Measurements from ENCODE around the gene CCDC112.

CCDC112 gene

GRCh38 chr5:115298811-115299210 is 2.4 kb upstream of the CCDC112 start:
- in situ Hi-C loops (cut with HindIII; ENCODE audit: low pct_ligation_motif_present, low sequenced_read_pairs), result no loop called here
- no peaks in the 10 kb centered on the region for H3K27me3 ChIP-seq (replicated peaks)
- TF ChIP-seq, protein P1, sequence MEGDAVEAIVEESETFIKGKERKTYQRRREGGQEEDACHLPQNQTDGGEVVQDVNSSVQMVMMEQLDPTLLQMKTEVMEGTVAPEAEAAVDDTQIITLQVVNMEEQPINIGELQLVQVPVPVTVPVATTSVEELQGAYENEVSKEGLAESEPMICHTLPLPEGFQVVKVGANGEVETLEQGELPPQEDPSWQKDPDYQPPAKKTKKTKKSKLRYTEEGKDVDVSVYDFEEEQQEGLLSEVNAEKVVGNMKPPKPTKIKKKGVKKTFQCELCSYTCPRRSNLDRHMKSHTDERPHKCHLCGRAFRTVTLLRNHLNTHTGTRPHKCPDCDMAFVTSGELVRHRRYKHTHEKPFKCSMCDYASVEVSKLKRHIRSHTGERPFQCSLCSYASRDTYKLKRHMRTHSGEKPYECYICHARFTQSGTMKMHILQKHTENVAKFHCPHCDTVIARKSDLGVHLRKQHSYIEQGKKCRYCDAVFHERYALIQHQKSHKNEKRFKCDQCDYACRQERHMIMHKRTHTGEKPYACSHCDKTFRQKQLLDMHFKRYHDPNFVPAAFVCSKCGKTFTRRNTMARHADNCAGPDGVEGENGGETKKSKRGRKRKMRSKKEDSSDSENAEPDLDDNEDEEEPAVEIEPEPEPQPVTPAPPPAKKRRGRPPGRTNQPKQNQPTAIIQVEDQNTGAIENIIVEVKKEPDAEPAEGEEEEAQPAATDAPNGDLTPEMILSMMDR (IDR thresholded peaks at IDR 0.05; ENCODE audit: low read depth, low read length, missing control alignments), result no peak

GRCh38 chr5:115297031-115297430 is 577 bp upstream of the CCDC112 start:
- Histone ChIP-seq H3K4me3 (ENCODE audit: low read depth, low read length) (peak overlapping the region; percentile 36), H3K27me3 (replicated peaks) (no peaks in the 10 kb centered on the region), H3K36me3 (replicated peaks) (no peaks in the 10 kb centered on the region), H3K27ac (no peak overlapping the region)
- DNase-seq, result no peak
- TF ChIP-seq, protein P1 (IDR thresholded peaks at IDR 0.05; ENCODE audit: low read depth, low read length, missing control alignments), result no peak
- in situ Hi-C loops (cut with HindIII; ENCODE audit: low pct_ligation_motif_present, low sequenced_read_pairs), result no loop called here

More at GRCh38 chr5:115298811-115299210, 2.4 kb upstream of the CCDC112 start:
- Histone ChIP-seq H3K27ac (no peak overlapping the region), H3K4me3 (ENCODE audit: low read depth, low read length) (no peak overlapping the region), H3K36me3 (replicated peaks) (no peaks in the 10 kb centered on the region)
- DNase-seq, result no peak

- DNase-seq, result no peak
- Histone ChIP-seq H3K27ac (peak overlapping the region; percentile 62), H3K4me3 (ENCODE audit: low read depth, low read length) (peak overlapping the region; percentile 67), H3K27me3 (replicated peaks) (no peaks in the 10 kb centered on the region), H3K36me3 (replicated peaks) (no peaks in the 10 kb centered on the region)
- TF ChIP-seq, protein P1 (IDR thresholded peaks at IDR 0.05; ENCODE audit: low read depth, low read length, missing control alignments), result no peak
- in situ Hi-C loops (cut with HindIII; ENCODE audit: low pct_ligation_motif_present, low sequenced_read_pairs), result no loop called here
Measured at GRCh38 chr5:115295777-115296123, 704 bp downstream of the CCDC112 start.

DNA sequence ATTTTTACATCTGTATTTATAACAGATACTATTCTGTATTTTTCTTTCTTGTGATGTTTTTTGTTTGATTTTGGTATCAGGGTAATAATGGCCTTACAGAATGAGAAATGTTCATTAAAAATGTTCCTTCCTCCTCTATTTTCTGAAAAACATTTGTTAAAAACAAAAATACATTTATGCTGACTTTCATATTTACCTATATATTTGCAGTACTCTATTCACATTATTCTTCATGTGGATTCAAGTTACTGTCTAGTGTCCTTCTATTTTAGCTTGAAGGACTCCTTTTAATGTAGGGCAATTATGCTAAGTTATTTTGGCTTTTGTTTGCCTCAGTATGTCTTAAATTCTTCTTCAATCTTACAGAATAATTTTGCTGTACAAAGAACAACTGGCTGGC is 5.1 kb downstream of the CCDC112 start:
- H3K27ac ChIP-seq, result no peak overlapping the region
- in situ Hi-C loops (cut with HindIII; ENCODE audit: low pct_ligation_motif_present, low sequenced_read_pairs), result no loop called here
- H3K27me3 ChIP-seq (replicated peaks), result no peaks in the 10 kb centered on the region
- no peak overlapping the region for H3K4me3 ChIP-seq (ENCODE audit: low read depth, low read length)
- H3K36me3 ChIP-seq (replicated peaks), result no peaks in the 10 kb centered on the region
- no peak for DNase-seq
- TF ChIP-seq, protein P1 (IDR thresholded peaks at IDR 0.05; ENCODE audit: low read depth, low read length, missing control alignments), result no peak

- TF ChIP-seq, protein P1 (IDR thresholded peaks at IDR 0.05; ENCODE audit: low read depth, low read length, missing control alignments), result no peak
- Histone ChIP-seq H3K27me3 (replicated peaks) (no peaks in the 10 kb centered on the region), H3K4me3 (ENCODE audit: low read depth, low read length) (no peak overlapping the region), H3K27ac (no peak overlapping the region), H3K36me3 (replicated peaks) (no peaks in the 10 kb centered on the region)
- in situ Hi-C loops (cut with HindIII; ENCODE audit: low pct_ligation_motif_present, low sequenced_read_pairs), result no loop called here
- DNase-seq, result no peak
Measured at GRCh38 chr5:115289104-115289503, 7.3 kb downstream of the CCDC112 start.

GRCh38 chr5:115284021-115284420 is 12.4 kb downstream of the CCDC112 start:
- H3K27ac ChIP-seq, result no peak overlapping the region
- no peaks in the 10 kb centered on the region for H3K27me3 ChIP-seq (replicated peaks)
- in situ Hi-C loops (cut with HindIII; ENCODE audit: low pct_ligation_motif_present, low sequenced_read_pairs), result no loop called here
- DNase-seq, result no peak
- H3K36me3 ChIP-seq (replicated peaks), result no peaks in the 10 kb centered on the region
- no peak overlapping the region for H3K4me3 ChIP-seq (ENCODE audit: low read depth, low read length)
- TF ChIP-seq, protein P1 (IDR thresholded peaks at IDR 0.05; ENCODE audit: low read depth, low read length, missing control alignments), result no peak
